RCC 7860 (cell line): ENCODE data around the gene VPS8.

Source experiments
- DNase-seq: peaks from one replicate; pipeline ENCODE4 v3.0.0-alpha.2; 2015; ENCODE audit warnings: low spot score
- FAIRE-seq: peaks from 2 replicates; lab custom pipeline; 2012; peaks lifted over from hg19 to GRCh38; lab: Jason Lieb, UNC

Gene VPS8

GRCh38 chr3:185042312-185043050 is 230.5 kb downstream of the VPS8 start:
- DNase-seq = no peak
- FAIRE-seq = no peak

DNA sequence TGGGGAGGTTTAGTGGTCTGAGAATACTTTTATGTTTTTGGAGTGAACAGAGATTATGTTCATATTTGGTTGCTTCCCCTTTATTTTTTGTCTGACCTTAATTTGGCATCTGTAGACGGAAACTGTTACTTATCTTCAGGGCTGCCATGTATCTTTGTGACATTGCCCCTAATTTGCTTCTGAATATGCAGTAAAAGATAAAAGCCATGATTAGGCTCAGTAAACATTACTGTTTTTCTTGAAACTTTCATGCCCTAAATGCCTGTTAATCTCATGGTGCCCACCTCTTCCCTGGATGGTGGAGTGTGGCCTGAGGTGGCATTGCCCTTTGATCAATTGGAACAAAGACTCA is 234.2 kb downstream of the VPS8 start:
- FAIRE-seq = no peak
- no peak for DNase-seq

DNA sequence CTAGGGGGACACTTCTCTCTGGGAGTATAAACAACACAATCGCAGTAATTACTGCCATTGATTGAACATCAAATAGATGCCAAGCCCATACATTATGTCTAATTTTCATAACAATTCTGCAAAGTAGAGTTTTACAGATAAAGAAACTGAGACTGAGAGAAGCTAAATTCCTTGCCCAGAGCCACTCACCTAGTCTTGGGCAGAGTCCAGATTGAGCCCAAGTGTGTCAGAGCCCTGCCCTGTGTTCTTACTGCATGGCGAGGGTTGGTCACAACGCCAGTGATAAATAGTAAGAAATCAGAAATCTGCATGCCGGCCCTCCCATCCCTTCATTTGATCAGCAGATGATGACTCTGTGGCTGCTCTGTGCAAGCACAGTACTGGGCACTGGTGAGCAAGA is 234.6 kb downstream of the VPS8 start:
- FAIRE-seq (no peak), DNase-seq (no peak)

DNA sequence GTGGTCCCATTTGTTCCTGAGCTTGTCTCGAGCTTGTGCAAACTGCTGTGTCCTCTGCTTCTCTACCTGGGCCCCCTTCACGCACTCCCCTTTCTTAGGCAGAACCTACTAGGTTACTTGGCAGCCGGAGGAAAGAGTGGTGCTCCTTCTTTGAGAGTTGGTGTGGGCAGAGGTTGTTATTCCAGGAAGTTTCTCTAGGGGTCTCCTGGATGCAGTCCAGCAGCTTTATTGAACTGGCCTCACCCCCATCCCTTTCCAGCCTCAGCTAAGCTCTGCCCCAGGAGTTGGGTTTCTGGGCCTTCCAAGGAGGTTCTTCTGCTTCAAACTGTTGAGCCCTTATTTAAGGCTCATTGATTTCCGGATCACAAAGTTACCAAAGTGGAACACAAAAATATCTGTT is 237.7 kb downstream of the VPS8 start:
- FAIRE-seq (no peak), DNase-seq (no peak)

GRCh38 chr3:185051801-185052200 is 239.8 kb downstream of the VPS8 start:
- no peak for FAIRE-seq
- DNase-seq = no peak

DNA sequence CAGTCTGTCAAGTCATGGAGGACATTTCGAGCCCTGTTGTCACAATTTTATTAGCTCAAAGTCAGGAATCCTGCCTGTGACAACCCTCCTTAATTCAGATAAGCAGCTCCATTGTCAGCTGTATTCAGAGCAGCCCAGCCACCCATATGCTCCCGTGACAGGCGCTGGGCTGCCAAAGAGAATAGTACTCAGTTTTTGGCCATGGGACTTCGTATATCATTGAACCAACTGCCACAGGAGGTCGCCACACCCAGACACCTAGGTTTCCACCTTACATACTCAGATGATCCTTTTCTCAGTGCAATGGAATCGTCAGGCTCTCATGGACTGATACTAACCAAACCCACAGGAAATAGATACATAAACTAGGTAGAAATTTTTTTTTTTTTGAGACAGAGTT is 240.7 kb downstream of the VPS8 start:
- no peak for DNase-seq
- no peak for FAIRE-seq

GRCh38 chr3:185056908-185057307 is 244.9 kb downstream of the VPS8 start:
- FAIRE-seq (no peak), DNase-seq (no peak)

DNA sequence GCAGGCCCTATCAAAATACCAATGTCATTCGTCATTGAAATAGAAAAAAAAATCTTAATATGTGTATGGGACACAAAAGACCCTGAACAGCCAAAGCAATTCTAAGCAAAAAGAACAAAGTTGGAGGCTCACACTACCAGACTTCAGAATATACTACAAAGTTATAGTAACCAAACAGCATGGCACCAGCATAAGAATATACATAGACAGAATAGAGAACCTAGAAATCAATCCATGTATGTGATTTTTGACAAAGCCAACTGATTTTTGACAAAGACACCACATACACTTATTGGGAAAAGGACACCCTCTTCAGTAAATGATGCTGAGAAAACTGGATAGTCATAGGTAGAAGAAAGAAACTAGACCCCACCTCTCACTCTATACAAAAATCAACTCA is 245.9 kb downstream of the VPS8 start:
- no peak for DNase-seq
- FAIRE-seq = no peak

- DNase-seq (no peak), FAIRE-seq (no peak)
Observed at GRCh38 chr3:185058796-185059195, 246.8 kb downstream of the VPS8 start.

DNA sequence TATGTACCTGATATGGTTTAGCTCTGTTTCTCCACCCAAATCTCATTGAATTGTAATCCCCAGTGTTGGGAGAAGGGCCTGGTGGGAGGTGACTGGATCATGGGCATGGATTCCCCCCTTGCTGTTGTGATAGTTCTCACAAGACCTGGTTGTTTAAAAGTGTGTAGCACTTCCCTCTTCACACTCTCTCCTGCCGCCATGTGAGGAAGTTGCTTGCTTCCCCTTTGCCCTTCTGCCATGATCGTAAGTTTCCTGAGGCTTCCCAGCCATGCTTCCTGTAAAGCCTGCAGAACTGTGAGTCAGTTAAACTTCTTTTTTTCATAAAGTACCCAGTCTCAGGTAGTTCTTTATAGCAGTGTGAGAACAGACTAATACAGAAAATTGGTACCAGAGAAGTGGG is 247.8 kb downstream of the VPS8 start:
- DNase-seq (no peak), FAIRE-seq (no peak)

DNA sequence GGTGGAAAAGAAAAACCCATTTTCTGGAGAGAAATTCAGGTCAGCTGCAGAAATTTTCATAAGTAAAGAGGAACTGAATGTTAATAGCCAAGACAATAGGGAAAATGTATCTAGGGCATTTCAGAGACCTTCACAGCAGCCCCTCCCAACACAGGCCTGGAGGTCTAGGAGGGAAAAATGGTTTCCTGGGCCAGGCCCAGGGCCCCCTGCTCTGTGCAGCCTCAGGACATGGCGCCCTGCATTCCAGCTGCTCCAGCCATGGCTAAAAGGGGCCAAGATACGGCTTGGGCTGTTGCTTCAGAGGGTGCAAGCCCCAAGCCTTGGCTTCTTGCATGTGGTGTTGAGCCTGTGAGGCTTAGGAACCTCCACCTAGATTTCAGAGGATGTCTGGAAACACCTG is 248.7 kb downstream of the VPS8 start:
- DNase-seq (no peak), FAIRE-seq (no peak)

DNA sequence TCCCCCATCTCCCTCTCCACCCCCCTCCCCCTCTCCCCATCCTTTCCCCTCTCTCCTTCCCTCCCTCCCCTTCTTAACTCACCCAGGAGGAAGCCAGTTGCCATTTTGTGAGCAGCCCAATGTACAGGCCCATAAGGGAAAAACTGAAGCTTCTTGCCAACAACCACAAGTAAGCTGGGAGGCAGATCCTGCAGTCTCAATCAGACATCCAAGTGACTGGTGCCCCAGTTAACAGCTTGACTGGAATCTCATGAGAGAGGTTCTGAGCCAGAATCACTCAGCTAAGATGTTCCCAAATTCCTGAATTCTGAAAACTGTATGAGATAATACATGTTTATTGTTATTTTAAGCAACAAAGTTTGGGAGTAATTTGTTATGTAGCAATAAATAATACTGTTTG is 250.2 kb downstream of the VPS8 start:
- FAIRE-seq (no peak), DNase-seq (no peak)

DNA sequence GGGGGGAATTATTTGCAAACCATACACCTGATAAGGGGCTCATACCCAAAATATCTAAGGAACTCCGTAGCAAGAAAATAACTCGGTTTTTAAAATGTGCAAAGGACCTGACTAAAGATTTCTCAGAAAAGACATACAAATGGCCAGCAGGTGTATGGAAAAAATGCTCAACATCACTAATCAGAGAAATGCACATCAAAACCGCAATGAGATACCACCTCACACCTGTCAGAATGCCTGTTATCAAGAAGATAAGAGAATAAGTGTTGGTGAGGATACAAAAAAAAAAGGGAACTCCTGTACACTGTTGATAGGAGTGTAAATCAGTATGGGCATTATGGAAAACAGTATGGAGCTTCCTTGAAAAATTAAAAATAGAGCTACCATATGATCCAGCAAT is 251.5 kb downstream of the VPS8 start:
- no peak for DNase-seq
- no peak for FAIRE-seq

DNA sequence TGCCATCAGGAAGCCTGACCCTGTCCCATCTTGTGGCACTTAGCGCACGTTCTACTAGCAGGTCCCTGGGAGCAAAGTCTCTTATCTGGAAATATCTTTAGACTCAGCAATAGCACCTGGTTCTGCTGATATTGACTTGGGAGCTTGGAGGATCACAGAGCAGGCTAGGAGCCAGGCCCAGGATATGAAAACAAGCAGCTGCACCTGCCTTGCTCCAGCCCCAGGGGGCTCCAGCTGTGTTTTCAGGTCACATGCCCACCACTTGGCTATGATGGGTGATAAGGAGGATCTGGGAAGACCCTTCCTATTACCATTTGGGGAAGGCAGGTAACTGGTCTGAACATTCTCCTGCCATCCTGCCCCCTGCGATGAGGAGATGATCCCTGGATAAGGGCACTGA is 253.1 kb downstream of the VPS8 start:
- DNase-seq = no peak
- FAIRE-seq = no peak

DNA sequence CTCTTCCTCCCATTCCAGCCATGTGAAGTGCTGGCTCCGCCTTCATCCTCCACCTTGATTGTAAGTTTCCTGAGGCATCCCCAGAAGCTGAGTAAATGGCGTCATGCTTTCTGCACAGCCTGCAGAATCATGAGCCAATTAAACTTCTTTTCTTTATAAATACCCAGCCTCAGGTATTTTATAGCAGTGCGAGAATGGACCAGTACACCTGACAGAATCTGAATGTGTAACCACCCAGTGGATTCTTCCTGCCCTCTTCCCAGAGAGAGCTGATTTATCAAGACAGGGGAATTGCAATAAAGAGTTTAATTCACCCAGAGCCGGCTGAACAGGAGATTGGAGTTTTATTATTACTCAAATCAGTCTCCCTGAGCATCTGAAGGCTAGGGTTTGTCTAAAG is 254.3 kb downstream of the VPS8 start:
- DNase-seq = no peak
- no peak for FAIRE-seq

DNA sequence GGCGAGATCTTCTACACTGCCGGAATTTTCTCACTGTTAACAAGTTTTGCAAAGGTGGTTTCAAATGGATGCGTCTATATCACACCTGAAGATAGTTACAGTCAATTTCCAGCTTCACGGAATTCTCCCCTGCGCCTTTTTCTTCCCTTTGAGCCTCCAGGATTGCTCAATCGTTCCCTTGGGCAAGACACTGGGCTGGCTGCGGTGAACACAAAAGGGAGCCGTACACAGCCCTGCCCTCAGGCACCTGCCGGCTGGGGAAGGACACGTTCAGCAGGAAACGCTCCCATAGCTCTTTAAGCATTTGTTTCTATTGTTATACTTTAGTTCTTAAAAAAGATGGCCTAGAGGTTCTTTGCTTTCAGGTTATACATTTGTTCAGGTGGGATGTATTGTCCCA is 255.2 kb downstream of the VPS8 start:
- no peak for DNase-seq
- FAIRE-seq = no peak

GRCh38 chr3:185069037-185070030 is 257.4 kb downstream of the VPS8 start:
- no peak for FAIRE-seq
- no peak for DNase-seq

DNA sequence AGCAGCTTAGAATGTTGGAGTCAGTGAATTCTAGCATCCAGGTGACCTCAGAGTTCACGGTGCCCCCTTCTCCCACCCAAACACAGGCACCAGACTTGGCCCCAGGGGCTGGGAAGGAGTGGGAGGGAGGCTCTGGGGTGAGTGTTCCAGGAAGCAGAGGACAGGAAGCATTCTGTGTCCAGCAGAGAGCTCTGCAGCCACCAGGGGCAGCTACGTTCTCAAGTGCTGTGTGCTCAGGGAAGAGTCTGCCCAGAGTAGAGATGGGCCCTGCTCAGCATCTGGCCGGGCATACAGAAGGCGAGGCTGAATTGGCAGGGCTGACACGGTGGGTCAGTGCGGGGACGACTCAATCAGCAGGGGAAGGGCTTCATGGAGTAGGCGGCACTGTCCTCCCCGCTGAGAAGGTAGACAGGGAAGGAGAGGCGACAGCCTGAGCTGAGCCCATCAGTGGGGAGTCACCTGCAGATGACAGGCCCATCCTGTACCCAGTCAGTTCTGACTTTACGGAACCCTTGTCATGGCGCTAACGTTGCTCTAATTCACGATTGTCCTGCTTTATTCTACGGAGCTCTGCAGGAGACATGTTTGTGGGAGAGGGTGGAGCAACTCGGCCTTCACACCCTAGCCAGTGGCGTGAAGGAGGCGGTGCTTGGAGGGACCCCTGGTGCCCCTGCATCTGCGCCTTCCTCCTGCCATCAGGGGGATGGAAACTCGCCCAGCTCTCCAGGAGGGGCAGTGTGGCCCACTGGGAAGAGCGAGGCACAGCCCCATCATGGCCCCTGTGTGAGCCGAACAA is 258.7 kb downstream of the VPS8 start:
- no peak for FAIRE-seq
- DNase-seq = no peak

DNA sequence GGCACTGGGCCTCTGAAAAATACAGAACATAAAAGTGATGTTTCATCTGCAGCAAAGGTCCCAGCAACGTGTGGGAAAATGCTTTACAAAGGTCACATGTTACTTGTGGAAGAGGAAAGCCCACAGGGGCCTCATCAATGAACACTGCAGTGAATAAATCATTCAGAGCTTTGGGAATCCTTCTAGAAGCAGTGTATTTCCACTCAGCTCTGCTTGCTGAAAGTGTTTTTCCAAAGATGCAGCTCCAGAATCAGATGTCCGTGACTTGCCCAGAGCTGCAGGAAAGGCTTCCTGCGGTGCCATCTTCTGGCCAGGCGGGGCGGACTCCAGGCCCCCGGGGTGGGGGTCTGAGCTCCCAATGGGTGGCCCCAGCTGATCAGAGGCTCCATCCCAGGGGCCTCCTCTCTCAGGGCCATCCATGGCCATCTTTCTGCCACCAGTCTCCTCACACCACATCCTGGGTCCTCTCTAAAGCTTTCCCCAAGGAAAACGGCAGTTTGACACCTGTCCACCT is 259.4 kb downstream of the VPS8 start:
- no peak for FAIRE-seq
- DNase-seq = no peak

DNA sequence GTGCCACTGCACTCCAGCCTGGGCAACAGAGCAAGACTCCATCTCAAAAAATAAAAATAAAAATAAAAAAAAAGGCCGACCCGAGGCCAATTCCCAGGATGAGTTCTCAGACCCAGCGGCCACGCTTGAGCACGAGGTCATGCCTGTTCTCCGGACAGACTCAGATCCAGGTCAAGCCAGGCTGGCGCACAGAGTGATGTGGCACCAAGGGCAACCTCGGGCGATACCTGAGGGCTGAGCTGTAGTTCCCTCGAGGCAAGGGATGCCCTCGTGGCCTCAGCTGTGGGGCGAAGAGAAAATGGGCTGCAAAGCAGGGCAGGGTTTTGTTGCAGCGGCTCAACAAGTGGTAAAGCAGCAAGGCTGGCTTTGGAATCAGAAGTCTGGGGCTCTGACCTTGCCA is 263.6 kb downstream of the VPS8 start:
- FAIRE-seq = no peak
- DNase-seq = no peak

DNA sequence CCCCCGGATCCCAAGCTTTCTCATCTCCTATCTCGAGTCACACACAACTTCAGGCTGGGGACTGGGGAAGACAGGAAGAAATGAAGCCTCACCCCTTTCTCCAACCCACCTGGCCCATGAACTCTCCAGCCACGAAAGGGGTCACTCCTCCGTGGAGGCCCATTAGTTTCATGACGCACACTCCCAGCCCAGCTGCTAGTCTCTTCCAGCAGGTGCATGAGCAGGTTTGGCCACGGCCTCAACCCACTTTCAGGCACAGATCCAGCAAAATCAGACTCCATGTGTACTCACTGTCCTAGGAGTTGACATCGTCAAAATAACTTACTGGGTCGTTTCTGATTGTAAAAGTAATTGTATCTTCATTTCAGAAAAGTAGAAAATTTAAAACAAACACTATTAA is 264.3 kb downstream of the VPS8 start:
- FAIRE-seq = no peak
- no peak for DNase-seq
